HCT116 (cell line): ENCODE results near the gene RASAL2. TPM values are rescaled to one million over a fixed set of nuclear protein-coding genes. Genes with fewer than 3 reads are reported as not detected.

ENCODE experiments used
- ATAC-seq: fragments of 200-7000 bp; cut with Tn5 transposase; 2 replicates; pipeline ENCODE4 v1.9.1; 2020; ENCODE audit warnings: mild to moderate bottlenecking, moderate library complexity
- BruUV-seq: library from RNA; stranded (reverse); fragments of 400-500 nt; replicated peaks from 2 replicates; lab custom pipeline; 2021; lab: Mats Ljungman, UMichigan
- CTCF ChIA-PET: fragments of 300-600 bp; sonication (Branson Sonifier 250); formaldehyde crosslinking; loops from one replicate; lab custom pipeline; 2021; ENCODE audit warnings: antibody characterized with exemption; lab: Charles Lee
- POLR2A ChIA-PET: fragments of 300-600, 350-600 bp; sonication (Branson Sonifier 250); formaldehyde crosslinking; loops from one replicate; lab custom pipeline; 2021; ENCODE audit warnings: antibody characterized with exemption; lab: Charles Lee
- RAD21 ChIA-PET, 2 experiments: fragments of 300-600 bp; sonication (Branson Sonifier 250); formaldehyde crosslinking; loops; one replicate each; lab custom pipeline; 2023; ENCODE audit warnings: low total read pairs in 2 of 2; ENCODE audit not compliant: uncharacterized antibody in 2 of 2, unreplicated experiment in 2 of 2, low non-redundant PET in 1 of 2; lab: Charles Lee
- DNase-seq: peaks from one replicate; pipeline ENCODE4 v3.0.0-alpha.2; 2010; ENCODE audit warnings: low read depth, low spot score
- H2AFZ ChIP-seq: fragments of 200-600 bp; shearing (Covaris generic), sonication (generic); 2 replicates; pipeline ENCODE4 v1.6.1; 2017; ENCODE audit warnings: low read depth, mixed run types, mixed read lengths, antibody characterized with exemption, low read length; ENCODE audit not compliant: poor library complexity, severe bottlenecking
- H3K27ac ChIP-seq: 2 replicates; pipeline ENCODE4 v1.5.1; 2012; ENCODE audit warnings: low read depth, low read length
- H3K27me3 ChIP-seq: fragments of 200-600 bp; sonication (generic); 2 replicates; pipeline ENCODE4 v1.6.1; 2016; ENCODE audit warnings: mixed run types, low read length, mixed read lengths; ENCODE audit not compliant: insufficient read depth
- H3K36me3 ChIP-seq, 2 experiments: fragments of 200-500 bp in 1 of 2; fragments of 200-600 bp in 1 of 2; sonication (Bioruptor generic) in 1 of 2; sonication (generic) in 1 of 2; 2 replicates each; pipeline versions ENCODE4 v1.5.1 to v1.6.1; 2014 to 2016; ENCODE audit warnings: low read length in 2 of 2, inconsistent platforms in 1 of 2, mixed read lengths in 1 of 2, mixed run types in 1 of 2; ENCODE audit not compliant: insufficient read depth in 2 of 2, control insufficient read depth in 1 of 2
- H3K4me1 ChIP-seq, 2 experiments: fragments of 200-600 bp in 1 of 2; sonication (generic) in 1 of 2; 2 replicates each; pipeline versions ENCODE4 v1.5.1 to v1.6.1; 2012 to 2017; ENCODE audit warnings: low read length in 2 of 2, inconsistent platforms in 1 of 2, mild to moderate bottlenecking in 1 of 2, mixed read lengths in 1 of 2, mixed run types in 1 of 2, moderate library complexity in 1 of 2; ENCODE audit not compliant: insufficient read depth in 2 of 2, control insufficient read depth in 1 of 2
- H3K4me2 ChIP-seq: fragments of 200-600 bp; sonication (generic); 2 replicates; pipeline ENCODE4 v1.6.1; 2017; ENCODE audit warnings: mixed run types, low read length, mixed read lengths
- H3K4me3 ChIP-seq, 2 experiments: fragments of 200-600 bp in 1 of 2; sonication (generic) in 1 of 2; replicated peaks in 1 of 2; 2 replicates each; pipeline ENCODE4 v1.5.1; 2011 to 2016; ENCODE audit warnings: low read length in 2 of 2, control low read depth in 1 of 2, low read depth in 1 of 2, mild to moderate bottlenecking in 1 of 2, mixed read lengths in 1 of 2, mixed run types in 1 of 2
- H3K79me2 ChIP-seq: fragments of 200-600 bp; sonication (generic); 2 replicates; pipeline ENCODE4 v1.6.1; 2017; ENCODE audit warnings: mild to moderate bottlenecking, mixed run types, low read length, moderate library complexity, mixed read lengths; ENCODE audit not compliant: insufficient read depth
- H3K9ac ChIP-seq: fragments of 200-600 bp; sonication (generic); 2 replicates; pipeline ENCODE4 v1.6.1; 2016; ENCODE audit warnings: low read length, mixed read lengths
- H3K9me2 ChIP-seq: fragments of 200-600 bp; sonication (generic), shearing (Covaris generic); 2 replicates; pipeline ENCODE4 v1.6.1; 2017; ENCODE audit warnings: mixed run types, mild to moderate bottlenecking, moderate library complexity; ENCODE audit not compliant: insufficient read depth
- H3K9me3 ChIP-seq, 2 experiments: fragments of 200-500 bp in 1 of 2; fragments of 200-600 bp in 1 of 2; sonication (Bioruptor generic) in 1 of 2; sonication (generic) in 1 of 2; 2 replicates each; pipeline ENCODE4 v1.6.1; 2014 to 2017; ENCODE audit warnings: low read length in 2 of 2, mixed read lengths in 2 of 2, inconsistent platforms in 1 of 2, low read depth in 1 of 2, mild to moderate bottlenecking in 1 of 2, mixed run types in 1 of 2, moderate library complexity in 1 of 2; ENCODE audit not compliant: control insufficient read depth in 1 of 2, insufficient read depth in 1 of 2
- H4K20me1 ChIP-seq: fragments of 200-600 bp; sonication (generic), shearing (Covaris generic); 2 replicates; pipeline ENCODE4 v1.6.1; 2017; ENCODE audit warnings: mixed run types, mild to moderate bottlenecking, moderate library complexity; ENCODE audit not compliant: insufficient read depth
- CBX3 ChIP-seq: IDR thresholded peaks from 2 replicates; pipeline ENCODE4 v1.6.1; 2012; ENCODE audit warnings: low read depth
- CEBPB ChIP-seq: IDR thresholded peaks from 2 replicates; pipeline ENCODE4 v1.6.1; 2012; ENCODE audit warnings: low read depth
- ELF1 ChIP-seq: IDR thresholded peaks from 2 replicates; pipeline ENCODE4 v1.6.1; 2012; ENCODE audit warnings: low read depth, borderline replicate concordance
- EZH2 ChIP-seq: fragments of 200-600 bp; sonication (generic); IDR thresholded peaks from 2 replicates; pipeline ENCODE4 v1.6.1; 2017; ENCODE audit warnings: antibody characterized with exemption, mixed run types
- JUND ChIP-seq: IDR thresholded peaks from 2 replicates; pipeline ENCODE4 v1.6.1; 2012
- POLR2A ChIP-seq: IDR thresholded peaks from 2 replicates; pipeline ENCODE4 v1.7.0; 2011; ENCODE audit warnings: borderline replicate concordance; ENCODE audit not compliant: insufficient read depth, insufficient read length; ENCODE audit errors: extremely low read depth
- POLR2AphosphoS5 ChIP-seq: IDR thresholded peaks from 2 replicates; pipeline ENCODE4 v1.6.1; 2011; ENCODE audit warnings: mild to moderate bottlenecking, low read depth, low read length, moderate library complexity
- SIN3A ChIP-seq: IDR thresholded peaks from 2 replicates; pipeline ENCODE4 v1.6.1; 2012; ENCODE audit warnings: low read depth
- SP1 ChIP-seq: IDR thresholded peaks from 2 replicates; pipeline ENCODE4 v1.6.1; 2012; ENCODE audit warnings: low read depth
- TCF7L2 ChIP-seq: IDR thresholded peaks from 2 replicates; pipeline ENCODE4 v1.7.0; 2011; ENCODE audit warnings: borderline replicate concordance, inconsistent platforms; ENCODE audit not compliant: insufficient read depth, insufficient read length; ENCODE audit errors: extremely low read depth
- ZFX ChIP-seq: fragments of 450-650 bp; IDR thresholded peaks from 2 replicates; pipeline ENCODE4 v1.6.1; 2017
- ZNF274 ChIP-seq: fragments of 200-500 bp; sonication (Bioruptor generic); IDR thresholded peaks from 2 replicates; pipeline ENCODE4 v1.6.1; 2014; ENCODE audit warnings: mild to moderate bottlenecking, low read depth, low read length, inconsistent platforms
- intact Hi-C: fragments of 100-400 bp; cut with micrococcal nuclease; formaldehyde crosslinking; loops from 2 replicates; pipeline ENCODE4 v1.10.0; 2022
- total RNA-seq: library from RNA; stranded (reverse); gene quantifications from one replicate; pipeline ENCODE4 v1.2.1, GENCODE V29; 2021; ENCODE audit not compliant: unreplicated experiment
- TF ChIP-seq, protein P1 (sequence below): IDR thresholded peaks from 2 replicates; pipeline ENCODE4 v1.6.1; 2012
- TF ChIP-seq, protein P2 (sequence below): IDR thresholded peaks from 2 replicates; pipeline ENCODE4 v1.6.1; 2011; ENCODE audit warnings: mild to moderate bottlenecking, low read length, moderate library complexity; ENCODE audit not compliant: insufficient replicate concordance; ENCODE audit errors: extremely low read depth
- TF ChIP-seq, protein P3 (sequence below): IDR thresholded peaks from 2 replicates; pipeline ENCODE4 v1.6.1; 2012; ENCODE audit warnings: low read depth
- TF ChIP-seq, protein P4 (sequence below): IDR thresholded peaks from 2 replicates; pipeline ENCODE4 v1.6.1; 2012

RASAL2 gene
- total RNA-seq, 1 experiment from 2014 or later = 11.7 TPM

DNA sequence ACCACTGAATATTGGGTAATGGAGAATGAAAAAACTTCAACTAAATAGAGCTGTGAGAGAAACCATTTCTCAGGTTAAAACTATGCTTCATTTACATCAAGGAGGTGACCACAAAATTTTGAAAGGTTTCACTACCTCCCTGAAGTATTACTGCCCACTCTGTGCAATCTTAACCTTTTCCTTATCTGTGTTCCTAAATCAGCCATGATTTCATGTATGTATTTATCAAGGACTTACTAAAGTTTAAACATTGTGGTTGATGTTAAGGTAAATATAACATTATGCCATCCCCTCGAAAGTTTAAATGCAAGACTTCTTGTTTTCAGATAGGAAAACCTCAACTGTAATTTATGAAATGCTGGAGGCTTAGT is 318.5 kb downstream of the RASAL2 start:
- H3K27me3 ChIP-seq = no peaks in the 10 kb centered on the region
- no peaks in the 10 kb centered on the region for H3K79me2 ChIP-seq
- no peak overlapping the region for H3K9ac ChIP-seq
- BruUV-seq = no TSS peak
- POLR2A ChIA-PET = no interaction called here
- ATAC-seq = no peak
- no peaks in the 10 kb centered on the region for H4K20me1 ChIP-seq
- RAD21 ChIA-PET = no interaction called here
- no peaks in the 10 kb centered on the region for H3K9me2 ChIP-seq
- no peak for DNase-seq
- H3K36me3 ChIP-seq = no peaks in the 10 kb centered on the region
- CTCF ChIA-PET = no interaction called here
- H3K4me3 ChIP-seq = no peak overlapping the region
- no peak overlapping the region for H3K4me2 ChIP-seq
- H2AFZ ChIP-seq = no peak overlapping the region
- TF ChIP-seq EZH2 = no peak
- H3K4me1 ChIP-seq = peaks cover 0 to 4% of the 10 kb centered on the region in 2 experiments; a peak in 3 of 4 replicates
- intact Hi-C loops = no loop called here
- no peak overlapping the region for H3K27ac ChIP-seq
- H3K9me3 ChIP-seq = peaks cover 0 to 5% of the 10 kb centered on the region in 2 experiments; a peak in 1 of 4 replicates

DNA sequence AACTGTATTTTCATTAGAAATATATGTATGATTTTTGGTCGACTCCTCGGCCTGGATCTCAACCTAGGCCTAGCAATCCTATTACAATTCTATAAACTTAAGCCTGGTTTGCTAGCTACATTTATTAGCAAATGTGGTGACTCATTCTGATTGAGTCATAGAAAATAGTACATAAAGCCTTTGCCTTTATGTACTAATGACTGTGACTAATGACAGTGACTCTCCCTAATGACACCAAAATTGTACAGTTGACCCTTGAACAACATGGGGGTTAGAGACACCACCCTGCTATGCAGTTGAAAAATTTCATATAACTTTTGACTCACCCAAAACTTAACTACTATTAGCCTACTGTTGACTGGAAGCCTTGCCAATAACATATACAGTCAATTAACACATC is 324.0 kb downstream of the RASAL2 start:
- H3K36me3 ChIP-seq = no peaks in the 10 kb centered on the region
- intact Hi-C loops = no loop called here
- no peaks in the 10 kb centered on the region for H3K27me3 ChIP-seq
- no peaks in the 10 kb centered on the region for H3K9me2 ChIP-seq
- H3K4me1 ChIP-seq = peaks cover 3 to 20% of the 10 kb centered on the region in 2 experiments; a peak in 3 of 4 replicates
- no peak overlapping the region for H2AFZ ChIP-seq
- H3K9me3 ChIP-seq = peaks cover 0 to 5% of the 10 kb centered on the region in 2 experiments; a peak in 1 of 4 replicates
- H3K4me2 ChIP-seq = peak overlapping the region; percentile 54
- no peak overlapping the region for H3K9ac ChIP-seq
- peak overlapping the region; percentile 28; the same call in 1 of the 2 replicates for H3K27ac ChIP-seq
- peak overlapping the region in 1 of 2 experiments; percentile 24; a peak in 2 of 4 replicates for H3K4me3 ChIP-seq
- peak; percentile 95 for ATAC-seq
- peak; percentile 88 for DNase-seq
- BruUV-seq = no TSS peak
- no peaks in the 10 kb centered on the region for H3K79me2 ChIP-seq
- ChIA-PET CTCF (no interaction called here), RAD21 (no interaction called here), POLR2A (interaction anchor here (0.6 kb wide), 1 partner anchor 20 kb away, joined by 3 read pairs; no protein-coding TSS in a partner anchor)
- no peaks in the 10 kb centered on the region for H4K20me1 ChIP-seq
- TF ChIP-seq CBX3 (peak; percentile 82), POLR2A (no peak), JUND (peak; percentile 99), ZFX (no peak), POLR2AphosphoS5 (peak; percentile 40; the same call in 1 of the 2 replicates), SIN3A (peak; percentile 77), ZNF274 (no peak), ELF1 (no peak; the same call in 1 of the 2 replicates), TCF7L2 (no peak), SP1 (peak; percentile 86), CEBPB (peak; percentile 92)
- TF ChIP-seq, protein P1, sequence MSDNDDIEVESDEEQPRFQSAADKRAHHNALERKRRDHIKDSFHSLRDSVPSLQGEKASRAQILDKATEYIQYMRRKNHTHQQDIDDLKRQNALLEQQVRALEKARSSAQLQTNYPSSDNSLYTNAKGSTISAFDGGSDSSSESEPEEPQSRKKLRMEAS = no peak; the same call in 1 of the 2 replicates
- TF ChIP-seq, protein P2, sequence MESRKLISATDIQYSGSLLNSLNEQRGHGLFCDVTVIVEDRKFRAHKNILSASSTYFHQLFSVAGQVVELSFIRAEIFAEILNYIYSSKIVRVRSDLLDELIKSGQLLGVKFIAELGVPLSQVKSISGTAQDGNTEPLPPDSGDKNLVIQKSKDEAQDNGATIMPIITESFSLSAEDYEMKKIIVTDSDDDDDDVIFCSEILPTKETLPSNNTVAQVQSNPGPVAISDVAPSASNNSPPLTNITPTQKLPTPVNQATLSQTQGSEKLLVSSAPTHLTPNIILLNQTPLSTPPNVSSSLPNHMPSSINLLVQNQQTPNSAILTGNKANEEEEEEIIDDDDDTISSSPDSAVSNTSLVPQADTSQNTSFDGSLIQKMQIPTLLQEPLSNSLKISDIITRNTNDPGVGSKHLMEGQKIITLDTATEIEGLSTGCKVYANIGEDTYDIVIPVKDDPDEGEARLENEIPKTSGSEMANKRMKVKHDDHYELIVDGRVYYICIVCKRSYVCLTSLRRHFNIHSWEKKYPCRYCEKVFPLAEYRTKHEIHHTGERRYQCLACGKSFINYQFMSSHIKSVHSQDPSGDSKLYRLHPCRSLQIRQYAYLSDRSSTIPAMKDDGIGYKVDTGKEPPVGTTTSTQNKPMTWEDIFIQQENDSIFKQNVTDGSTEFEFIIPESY = no peak
- TF ChIP-seq, protein P3, sequence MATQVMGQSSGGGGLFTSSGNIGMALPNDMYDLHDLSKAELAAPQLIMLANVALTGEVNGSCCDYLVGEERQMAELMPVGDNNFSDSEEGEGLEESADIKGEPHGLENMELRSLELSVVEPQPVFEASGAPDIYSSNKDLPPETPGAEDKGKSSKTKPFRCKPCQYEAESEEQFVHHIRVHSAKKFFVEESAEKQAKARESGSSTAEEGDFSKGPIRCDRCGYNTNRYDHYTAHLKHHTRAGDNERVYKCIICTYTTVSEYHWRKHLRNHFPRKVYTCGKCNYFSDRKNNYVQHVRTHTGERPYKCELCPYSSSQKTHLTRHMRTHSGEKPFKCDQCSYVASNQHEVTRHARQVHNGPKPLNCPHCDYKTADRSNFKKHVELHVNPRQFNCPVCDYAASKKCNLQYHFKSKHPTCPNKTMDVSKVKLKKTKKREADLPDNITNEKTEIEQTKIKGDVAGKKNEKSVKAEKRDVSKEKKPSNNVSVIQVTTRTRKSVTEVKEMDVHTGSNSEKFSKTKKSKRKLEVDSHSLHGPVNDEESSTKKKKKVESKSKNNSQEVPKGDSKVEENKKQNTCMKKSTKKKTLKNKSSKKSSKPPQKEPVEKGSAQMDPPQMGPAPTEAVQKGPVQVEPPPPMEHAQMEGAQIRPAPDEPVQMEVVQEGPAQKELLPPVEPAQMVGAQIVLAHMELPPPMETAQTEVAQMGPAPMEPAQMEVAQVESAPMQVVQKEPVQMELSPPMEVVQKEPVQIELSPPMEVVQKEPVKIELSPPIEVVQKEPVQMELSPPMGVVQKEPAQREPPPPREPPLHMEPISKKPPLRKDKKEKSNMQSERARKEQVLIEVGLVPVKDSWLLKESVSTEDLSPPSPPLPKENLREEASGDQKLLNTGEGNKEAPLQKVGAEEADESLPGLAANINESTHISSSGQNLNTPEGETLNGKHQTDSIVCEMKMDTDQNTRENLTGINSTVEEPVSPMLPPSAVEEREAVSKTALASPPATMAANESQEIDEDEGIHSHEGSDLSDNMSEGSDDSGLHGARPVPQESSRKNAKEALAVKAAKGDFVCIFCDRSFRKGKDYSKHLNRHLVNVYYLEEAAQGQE = no peak
- TF ChIP-seq, protein P4, sequence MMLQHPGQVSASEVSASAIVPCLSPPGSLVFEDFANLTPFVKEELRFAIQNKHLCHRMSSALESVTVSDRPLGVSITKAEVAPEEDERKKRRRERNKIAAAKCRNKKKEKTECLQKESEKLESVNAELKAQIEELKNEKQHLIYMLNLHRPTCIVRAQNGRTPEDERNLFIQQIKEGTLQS = 0 out of 2 replicates have a peak, but pooled peaks have one; percentile 65
